Erythroblast (primary cell): ENCODE results near the gene PPP1R15B.
"Not testable (repeated sequence)": the region's sequence is repeated elsewhere in the genome, so short reads cannot be mapped to it uniquely, and the experiment has no call there.

Experiments used
- DNase-seq, 2 experiments: peaks; one replicate each; lab custom pipeline; 2025; lab: John Stamatoyannopoulos, UW
- GATA1 ChIP-seq: IDR thresholded peaks from 2 replicates; pipeline ENCODE4 v1.6.1; 2011; ENCODE audit warnings: low read depth, mild to moderate bottlenecking, control low read depth, low read length, moderate library complexity
- POLR2A ChIP-seq: IDR thresholded peaks from 2 replicates; pipeline ENCODE4 v1.6.1; 2011; ENCODE audit warnings: mild to moderate bottlenecking, low read length

PPP1R15B gene

GRCh38 chr1:204437796-204438570 lies 26.4 kb upstream of the PPP1R15B start:
- TF ChIP-seq GATA1, result no peak
- TF ChIP-seq POLR2A, result no peak
- no peak for DNase-seq

GRCh38 chr1:204435872-204436271 lies 24.3 kb upstream of the PPP1R15B start:
- DNase-seq, result no peak
- no peak for TF ChIP-seq POLR2A
- no peak for TF ChIP-seq GATA1

- no peak for DNase-seq
- TF ChIP-seq POLR2A, result no peak
- no peak for TF ChIP-seq GATA1
Observed at GRCh38 chr1:204435381-204435831, 23.8 kb upstream of the PPP1R15B start.

GRCh38 chr1:204434116-204434755 lies 22.6 kb upstream of the PPP1R15B start:
- TF ChIP-seq GATA1 (no peak), POLR2A (no peak)
- DNase-seq, result peak in 1 of 2 experiments; percentile 15

- TF ChIP-seq GATA1, result no peak
- no peak for TF ChIP-seq POLR2A
- DNase-seq, result no peak
Observed at GRCh38 chr1:204432708-204433107, 21.1 kb upstream of the PPP1R15B start.

GRCh38 chr1:204431310-204432184 lies 19.9 kb upstream of the PPP1R15B start:
- TF ChIP-seq GATA1 (no peak), POLR2A (no peak)
- DNase-seq, result peak; percentile 80 to 91

- no peak for DNase-seq
- no peak for TF ChIP-seq GATA1
- no peak for TF ChIP-seq POLR2A
Observed at GRCh38 chr1:204429746-204430145, 18.1 kb upstream of the PPP1R15B start.

GRCh38 chr1:204426971-204427701 lies 15.5 kb upstream of the PPP1R15B start:
- TF ChIP-seq POLR2A, result no peak
- TF ChIP-seq GATA1, result no peak
- DNase-seq, result no peak

GRCh38 chr1:204426474-204426873 lies 14.9 kb upstream of the PPP1R15B start:
- DNase-seq, result no peak
- no peak for TF ChIP-seq GATA1
- TF ChIP-seq POLR2A, result no peak

GRCh38 chr1:204426035-204426436 lies 14.4 kb upstream of the PPP1R15B start:
- no peak for TF ChIP-seq POLR2A
- TF ChIP-seq GATA1, result no peak

GRCh38 chr1:204424621-204425020 lies 13.0 kb upstream of the PPP1R15B start:
- TF ChIP-seq GATA1 (no peak), POLR2A (no peak)
- no peak for DNase-seq

More at GRCh38 chr1:204426035-204426436, 14.4 kb upstream of the PPP1R15B start:
- peak in 1 of 2 experiments; percentile 21 for DNase-seq

- DNase-seq, result not testable (repeated sequence)
Observed at GRCh38 chr1:204422061-204422705, 10.6 kb upstream of the PPP1R15B start.

- DNase-seq, result no peak
- TF ChIP-seq GATA1 (no peak), POLR2A (no peak)
Observed at GRCh38 chr1:204421441-204421840, 9.8 kb upstream of the PPP1R15B start.
